NCI-H187 treated with DMSO at 0.1 percent for 48 hours (cell line): ENCODE measurements around the gene GRHPR.
"Not testable (repeated sequence)": the region's sequence is repeated elsewhere in the genome, so short reads cannot be mapped to it uniquely, and the experiment has no call there.

Source experiments
- DNase-seq: peaks from one replicate; lab custom pipeline; 2025; lab: John Stamatoyannopoulos, UW

GRHPR gene

DNA sequence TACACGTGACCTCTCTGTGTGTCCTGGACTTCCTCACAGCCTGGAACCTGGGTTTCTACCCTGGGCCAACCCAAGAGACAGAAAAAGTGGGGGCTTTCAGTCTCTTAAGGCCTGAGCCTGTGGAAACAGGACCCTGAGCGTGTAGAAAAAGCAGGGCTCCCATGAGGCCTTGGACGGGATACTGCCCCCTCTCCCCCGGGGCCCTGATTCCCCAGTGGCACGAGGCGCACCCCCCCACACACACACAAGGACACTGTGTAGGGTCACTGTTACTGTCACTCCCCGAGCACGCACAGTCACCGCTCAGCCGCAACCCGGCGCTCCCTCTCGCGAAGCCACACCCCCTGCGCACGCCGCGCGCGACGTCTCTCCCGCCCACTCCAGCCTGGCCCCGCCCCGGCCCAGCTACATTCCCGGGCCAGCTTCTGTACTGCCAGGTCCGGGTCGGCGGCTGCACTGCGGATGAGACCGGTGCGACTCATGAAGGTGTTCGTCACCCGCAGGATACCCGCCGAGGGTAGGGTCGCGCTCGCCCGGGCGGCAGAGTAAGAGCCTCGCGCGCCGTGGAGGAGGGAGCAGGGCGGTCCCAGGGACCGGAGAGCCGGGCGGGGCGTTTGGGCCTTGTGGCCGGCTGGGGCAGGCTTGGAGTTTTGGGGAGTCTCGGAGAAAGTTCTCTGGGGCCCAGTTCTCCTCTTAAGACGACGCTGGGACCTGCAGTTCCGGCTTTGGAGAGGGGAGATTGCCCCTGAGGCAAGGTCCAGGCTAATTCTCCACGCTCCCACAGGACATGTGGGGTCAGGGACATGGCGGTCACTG lies at the start of gene GRHPR:
GRHPR (plus strand) TSS at position 408 of the 816 bp plus-strand sequence; CDS start at position 463, 55 bp downstream.
- DNase-seq = no peak

DNA sequence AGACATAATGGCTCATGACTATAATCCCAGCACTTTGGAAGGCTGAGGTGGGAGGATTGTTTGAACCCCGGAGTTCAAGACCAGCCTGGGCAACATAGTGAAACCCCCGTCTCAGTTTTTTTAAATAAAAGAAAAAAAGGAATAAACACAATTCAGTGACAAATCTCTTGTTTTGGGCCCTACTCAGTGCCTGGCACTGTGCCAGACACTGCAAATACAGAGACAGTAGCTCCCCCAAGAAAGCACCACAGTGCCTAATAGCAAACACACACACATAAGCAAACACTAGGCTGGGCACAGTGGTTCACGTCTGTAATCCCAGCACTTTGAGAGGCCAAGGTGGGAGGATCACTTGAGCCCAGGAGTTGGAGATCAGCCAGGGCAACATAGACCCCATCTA lies 49.7 kb upstream of the GRHPR start:
- DNase-seq = no peak

GRCh38 chr9:37373621-37374020 lies 48.9 kb upstream of the GRHPR start:
- no peak for DNase-seq

GRCh38 chr9:37374892-37375291 lies 47.6 kb upstream of the GRHPR start:
- no peak for DNase-seq

DNA sequence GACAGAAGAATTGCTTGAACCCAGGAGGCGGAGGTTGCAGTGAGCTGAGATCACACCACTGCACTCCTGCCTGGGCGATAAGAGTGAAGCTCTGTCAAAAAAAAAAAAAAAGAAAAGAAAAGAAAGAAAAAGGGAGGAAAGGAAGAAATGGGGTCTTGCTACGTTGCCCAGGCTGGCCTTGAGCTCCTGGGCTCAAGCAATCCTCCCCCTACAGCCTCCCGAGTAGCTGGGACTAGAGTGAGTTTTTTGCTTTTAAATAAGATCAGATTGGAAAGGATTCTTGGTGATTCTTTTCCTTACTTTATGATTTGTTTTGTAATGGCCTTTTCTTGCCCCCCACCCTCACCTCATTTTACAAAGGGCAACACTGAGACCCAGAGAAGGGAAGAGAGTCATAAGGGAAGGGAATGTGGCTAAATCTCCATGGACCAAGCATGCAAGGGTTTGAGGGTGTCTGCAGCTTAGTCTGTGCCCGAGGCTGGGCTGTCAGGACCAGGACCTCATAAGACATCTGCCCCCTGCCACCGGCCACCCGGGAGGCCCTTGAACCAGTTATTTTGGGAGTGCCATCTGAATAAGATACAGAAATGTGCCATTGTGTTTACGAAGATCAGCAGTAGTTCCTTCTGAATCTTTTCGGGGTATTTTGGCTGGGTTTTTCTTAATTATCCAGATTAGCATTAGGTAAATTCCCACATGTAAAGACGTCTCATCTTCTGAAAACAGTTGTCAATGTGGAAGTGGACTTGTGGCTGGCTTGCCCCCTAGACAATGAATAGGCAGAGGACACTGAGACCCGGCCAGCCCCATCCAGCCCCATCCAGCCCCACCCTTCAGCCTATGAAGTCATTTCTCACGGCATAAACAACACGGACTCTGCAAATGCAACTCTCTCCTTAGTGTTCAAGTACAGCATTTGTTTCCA lies 44.5 kb upstream of the GRHPR start:
- DNase-seq = no peak

- DNase-seq = no peak
Measured at GRCh38 chr9:37378613-37379004, 43.9 kb upstream of the GRHPR start.

GRCh38 chr9:37379835-37380234 lies 42.7 kb upstream of the GRHPR start:
- DNase-seq = no peak

DNA sequence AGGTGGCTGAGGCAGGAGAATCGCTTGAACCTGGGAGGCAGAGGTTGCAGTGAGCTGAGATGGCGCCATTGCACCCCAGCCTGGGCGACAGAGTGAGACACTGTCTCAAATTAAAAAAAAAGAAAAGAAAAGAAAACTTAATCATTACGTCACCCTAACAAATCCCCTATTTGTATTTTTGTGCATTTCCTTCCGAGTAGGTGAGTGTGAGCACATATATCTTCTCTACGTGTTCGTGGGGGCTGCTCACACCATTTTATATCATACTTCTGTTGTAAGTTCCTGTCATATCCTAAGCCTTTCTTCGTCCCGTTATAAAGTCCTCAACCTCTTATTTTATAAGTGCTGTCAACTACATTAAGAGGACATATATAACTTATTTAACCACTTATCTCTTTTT lies 41.9 kb upstream of the GRHPR start:
- no peak for DNase-seq

GRCh38 chr9:37381094-37381741 lies 41.3 kb upstream of the GRHPR start:
- no peak for DNase-seq

- DNase-seq = no peak
Measured at GRCh38 chr9:37382161-37382981, 40.1 kb upstream of the GRHPR start.

GRCh38 chr9:37382982-37383357 lies 39.5 kb upstream of the GRHPR start:
- DNase-seq = no peak

- no peak for DNase-seq
Measured at GRCh38 chr9:37383393-37383792, 39.1 kb upstream of the GRHPR start.

- DNase-seq = no peak
Measured at GRCh38 chr9:37383876-37384746, 38.4 kb upstream of the GRHPR start.

DNA sequence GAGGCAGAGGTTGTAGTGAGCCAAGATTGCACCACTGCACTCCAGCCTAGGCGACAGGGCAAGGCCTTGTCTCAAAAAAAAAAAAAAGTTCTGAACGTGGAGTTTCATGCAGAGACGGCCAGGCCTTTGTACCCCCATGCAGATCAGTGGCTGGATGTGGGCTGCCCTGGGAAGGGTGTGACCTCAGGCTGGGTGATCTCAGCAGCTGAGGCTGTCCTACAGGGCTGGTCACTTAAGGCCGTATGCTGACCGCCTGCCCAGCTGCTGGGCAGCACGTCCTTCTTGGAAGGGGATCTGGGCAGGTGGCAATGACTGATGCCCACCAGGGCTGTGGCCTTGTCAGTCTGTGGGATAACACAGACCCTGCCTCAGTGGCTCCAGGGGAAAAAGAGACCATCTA lies 37.2 kb upstream of the GRHPR start:
- no peak for DNase-seq

- no peak for DNase-seq
Measured at GRCh38 chr9:37386988-37387387, 35.5 kb upstream of the GRHPR start.

DNA sequence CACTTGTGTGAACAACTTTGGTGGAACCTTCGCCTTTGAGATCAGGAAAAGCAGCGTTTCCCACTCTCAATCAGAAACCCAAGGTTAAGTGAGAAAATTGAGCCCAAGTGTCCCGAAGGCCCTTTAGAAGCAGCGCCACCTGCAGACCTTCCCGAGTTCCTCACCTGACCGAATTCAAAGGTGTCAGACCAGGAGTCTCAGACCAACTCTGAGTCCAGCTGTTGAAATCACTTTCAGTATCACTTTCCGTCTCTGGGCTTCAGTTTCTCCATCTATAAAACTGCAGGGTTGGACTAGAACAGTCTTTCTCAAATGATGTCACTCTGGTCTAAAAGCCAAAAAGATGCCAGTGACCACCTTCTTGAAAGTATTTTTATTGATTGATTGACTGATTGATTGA lies 31.7 kb upstream of the GRHPR start:
- no peak for DNase-seq

DNA sequence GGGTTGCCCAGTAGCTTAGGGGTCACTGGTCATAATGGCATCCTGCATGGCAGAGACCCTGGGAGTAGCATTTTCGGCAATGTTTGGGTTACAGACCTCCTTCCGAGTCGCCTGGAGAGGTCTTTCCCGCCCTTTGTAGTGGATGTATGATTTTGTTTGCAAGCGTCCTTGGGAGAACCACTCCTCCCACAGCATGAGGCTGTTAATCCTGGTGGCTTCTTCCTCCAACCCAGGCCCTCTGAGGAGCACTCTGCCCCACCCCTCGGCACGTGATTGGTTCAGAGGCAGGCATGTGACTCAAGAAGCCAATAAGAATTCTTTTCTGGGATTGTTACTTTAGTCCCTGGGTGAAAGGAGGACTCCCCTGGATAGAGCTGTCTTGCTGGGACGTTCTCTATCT lies 30.2 kb upstream of the GRHPR start:
- no peak for DNase-seq

DNA sequence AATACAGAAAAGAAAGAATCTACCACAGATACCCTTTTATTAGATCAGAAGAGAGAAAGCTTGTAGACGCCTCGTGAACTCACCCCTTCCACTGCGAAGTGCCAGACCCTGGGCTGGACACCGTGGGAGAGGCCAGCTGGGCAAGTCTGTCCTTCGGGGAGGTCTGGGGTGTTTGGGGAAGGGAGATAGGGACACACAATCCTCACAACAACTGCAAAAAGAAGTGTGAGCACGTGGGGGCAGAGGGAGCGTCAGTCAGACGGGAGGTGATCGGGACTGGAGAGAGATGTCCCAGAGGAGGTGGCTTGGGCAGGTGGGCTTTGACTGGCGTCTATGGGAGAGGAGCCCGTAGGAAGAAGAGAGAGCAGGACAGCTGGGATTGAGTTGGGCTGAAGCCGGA lies 27.3 kb upstream of the GRHPR start:
- DNase-seq = no peak

- DNase-seq = no peak
Measured at GRCh38 chr9:37395663-37396062, 26.8 kb upstream of the GRHPR start.

DNA sequence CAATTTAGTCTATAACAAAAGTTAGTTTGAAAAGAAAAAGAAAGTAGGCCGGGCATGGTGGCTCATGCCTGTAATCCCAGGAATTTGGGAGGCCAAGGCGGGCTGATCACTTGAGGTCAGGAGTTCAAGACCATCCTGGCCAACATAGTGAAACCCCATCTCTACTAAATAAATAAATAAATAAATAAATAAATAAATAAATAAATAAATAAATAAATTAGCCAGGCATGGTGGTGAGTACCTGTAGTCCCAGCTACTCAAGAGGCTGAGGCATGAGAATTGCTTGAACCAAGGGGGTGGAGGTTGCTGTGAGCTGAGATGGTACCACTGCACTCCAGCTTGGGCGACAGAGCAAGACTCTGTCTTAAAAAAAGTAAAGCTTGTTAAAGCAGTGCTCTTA lies 24.5 kb upstream of the GRHPR start:
- not testable (repeated sequence) for DNase-seq
